Trophoblast cell (in vitro differentiated cells and primary cell): ENCODE data around the gene MACROH2A1.

Experiments
- DNase-seq, 2 donors: peaks; one replicate each; pipeline ENCODE4 v3.0.0-alpha.2; 2016
- H2AFZ ChIP-seq: 2 replicates; pipeline ENCODE4 v1.6.1; 2013; ENCODE audit warnings: low read length, moderate library complexity, mild to moderate bottlenecking; ENCODE audit not compliant: insufficient read depth, poor library complexity
- H2AK5ac ChIP-seq: 2 replicates; pipeline ENCODE4 v1.6.1; 2013; ENCODE audit warnings: mild to moderate bottlenecking, low read length
- H2BK120ac ChIP-seq: 2 replicates; pipeline ENCODE4 v1.6.1; 2013; ENCODE audit warnings: low read length, mild to moderate bottlenecking, moderate library complexity; ENCODE audit not compliant: insufficient read depth, poor library complexity
- H2BK12ac ChIP-seq: 2 replicates; pipeline ENCODE4 v1.6.1; 2013; ENCODE audit warnings: mild to moderate bottlenecking, low read length, moderate library complexity
- H2BK5ac ChIP-seq: 2 replicates; pipeline ENCODE4 v1.6.1; 2013; ENCODE audit warnings: low read length, low read depth, moderate library complexity, mild to moderate bottlenecking; ENCODE audit not compliant: poor library complexity
- H3K14ac ChIP-seq: 2 replicates; pipeline ENCODE4 v1.6.1; 2013; ENCODE audit warnings: mild to moderate bottlenecking, low read length
- H3K18ac ChIP-seq: 2 replicates; pipeline ENCODE4 v1.6.1; 2013; ENCODE audit warnings: mild to moderate bottlenecking, low read length
- H3K23ac ChIP-seq: 2 replicates; pipeline ENCODE4 v1.6.1; 2013; ENCODE audit warnings: low read length
- H3K27ac ChIP-seq: 2 replicates; pipeline ENCODE4 v1.5.1; 2013; ENCODE audit warnings: low read depth, mild to moderate bottlenecking, inconsistent platforms, low read length, moderate library complexity
- H3K27me3 ChIP-seq: 2 replicates; pipeline ENCODE4 v1.6.1; 2013; ENCODE audit warnings: inconsistent platforms, mild to moderate bottlenecking, low read length, moderate library complexity; ENCODE audit not compliant: insufficient read depth
- H3K36me3 ChIP-seq, 2 experiments: 1 replicate in 1 of 2; 2 replicates in 1 of 2; pipeline ENCODE4 v1.6.1; 2013; ENCODE audit warnings: low read length in 2 of 2, mild to moderate bottlenecking in 2 of 2, moderate library complexity in 1 of 2; ENCODE audit not compliant: insufficient read depth in 2 of 2, control insufficient read depth in 1 of 2
- H3K4ac ChIP-seq: 2 replicates; pipeline ENCODE4 v1.6.1; 2013; ENCODE audit warnings: low read depth, mild to moderate bottlenecking, low read length, moderate library complexity
- H3K4me1 ChIP-seq, 2 experiments: 1 replicate in 1 of 2; 2 replicates in 1 of 2; pipeline ENCODE4 v1.6.1; 2013; ENCODE audit warnings: low read length in 2 of 2, mild to moderate bottlenecking in 2 of 2, moderate library complexity in 1 of 2; ENCODE audit not compliant: insufficient read depth in 2 of 2, control insufficient read depth in 1 of 2
- H3K4me2 ChIP-seq: 2 replicates; pipeline ENCODE4 v1.6.1; 2013; ENCODE audit warnings: inconsistent platforms, mild to moderate bottlenecking, low read length, moderate library complexity
- H3K4me3 ChIP-seq: 2 replicates; pipeline ENCODE4 v1.5.1; 2013; ENCODE audit warnings: mild to moderate bottlenecking, low read depth, low read length, inconsistent platforms
- H3K79me1 ChIP-seq: one replicate; pipeline ENCODE4 v1.6.1; 2013; ENCODE audit warnings: low read length
- H3K79me2 ChIP-seq: 2 replicates; pipeline ENCODE4 v1.6.1; 2013; ENCODE audit warnings: low read length, mild to moderate bottlenecking; ENCODE audit not compliant: control insufficient read depth, insufficient read depth, poor library complexity
- H3K9ac ChIP-seq: 2 replicates; pipeline ENCODE4 v1.6.1; 2013; ENCODE audit warnings: mild to moderate bottlenecking, low read length
- H3K9me3 ChIP-seq: 2 replicates; pipeline ENCODE4 v1.6.1; 2013; ENCODE audit warnings: low read depth, mild to moderate bottlenecking, control low read depth, inconsistent platforms, low read length; ENCODE audit not compliant: insufficient read depth
- H4K12ac ChIP-seq: 2 replicates; pipeline ENCODE4 v1.6.1; 2013; ENCODE audit warnings: low read depth, mild to moderate bottlenecking, low read length, moderate library complexity
- H4K8ac ChIP-seq: 2 replicates; pipeline ENCODE4 v1.6.1; 2013; ENCODE audit warnings: low read depth, mild to moderate bottlenecking, low read length, moderate library complexity
- H4K91ac ChIP-seq: one replicate; pipeline ENCODE4 v1.6.1; 2013; ENCODE audit warnings: low read depth, mild to moderate bottlenecking, low read length, moderate library complexity
- WGBS: extraction: QIAGEN DNeasy Blood & Tissue Kit; methylation state at CpG from one replicate; pipeline ENCODE4 v1.1.7; 2013; ENCODE audit warnings: missing lambda C conversion rate; ENCODE audit not compliant: insufficient read length, insufficient coverage; ENCODE audit errors: extremely low coverage; 5-methylcytosine and 5-hydroxymethylcytosine counted together

Gene MACROH2A1

DNA sequence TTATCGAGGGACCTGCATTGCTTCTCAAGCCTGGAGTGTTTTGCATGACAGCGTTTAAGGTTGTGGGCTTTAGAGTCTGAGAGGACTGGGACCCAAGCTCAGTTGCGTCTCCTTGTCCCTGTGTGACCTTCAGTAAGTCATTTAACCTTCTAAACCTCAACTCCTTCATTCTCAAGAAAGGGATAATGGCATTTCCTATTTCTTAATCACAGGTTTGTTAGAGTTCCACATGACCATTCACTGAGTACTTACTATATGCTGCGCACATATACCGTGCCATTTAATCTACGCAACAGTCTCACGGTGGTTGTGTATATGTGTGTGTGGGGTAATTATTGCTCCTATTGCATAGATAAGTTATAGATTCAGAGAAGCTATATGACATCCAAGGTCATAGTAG lies 76.3 kb downstream of the MACROH2A1 start:
- DNase-seq: no peak
- Histone ChIP-seq H2AFZ (no peak overlapping the region), H3K4me2 (no peak overlapping the region), H2AK5ac (no peak overlapping the region), H3K79me2 (no peaks in the 10 kb centered on the region), H3K4ac (no peak overlapping the region), H4K91ac (no peak overlapping the region), H3K18ac (no peak overlapping the region), H3K4me1 (peaks cover 11 to 12% of the 10 kb centered on the region in 2 experiments), H3K27ac (no peak overlapping the region), H3K14ac (no peak overlapping the region), H4K12ac (no peak overlapping the region), H3K23ac (no peak overlapping the region), H3K36me3 (no peaks in the 10 kb centered on the region), H2BK12ac (no peak overlapping the region), H3K4me3 (no peak overlapping the region), H2BK120ac (no peak overlapping the region), H3K9me3 (no peaks in the 10 kb centered on the region), H2BK5ac (no peak overlapping the region), H3K9ac (no peak overlapping the region), H4K8ac (no peak overlapping the region), H3K27me3 (no peaks in the 10 kb centered on the region), H3K79me1 (no peaks in the 10 kb centered on the region)
- no CpG with 5 or more reads among the region's 7 CpGs for WGBS

DNA sequence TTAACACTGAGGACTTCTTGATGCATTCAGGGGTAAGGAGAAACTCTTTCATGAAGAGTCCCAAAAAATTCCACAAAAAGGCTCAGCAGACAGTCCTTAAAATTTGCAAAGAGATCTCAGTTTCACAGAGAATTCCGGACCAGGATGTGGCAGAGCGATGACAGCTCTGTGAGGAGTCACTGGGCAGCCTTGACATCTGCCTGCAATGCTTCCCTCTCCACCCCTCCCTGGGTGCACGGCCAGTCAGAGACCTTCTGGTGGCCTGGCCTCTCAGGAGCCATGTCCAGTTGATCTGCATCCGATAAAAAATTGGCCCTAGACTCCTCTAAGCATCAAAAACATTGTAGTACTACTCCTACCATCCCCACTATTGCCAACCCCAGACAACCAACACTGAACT lies 76.8 kb downstream of the MACROH2A1 start:
- H4K91ac ChIP-seq: no peak overlapping the region
- peaks cover 11 to 12% of the 10 kb centered on the region in 2 experiments for H3K4me1 ChIP-seq
- H3K18ac ChIP-seq: no peak overlapping the region
- no peak overlapping the region for H3K4me3 ChIP-seq
- H4K12ac ChIP-seq: no peak overlapping the region
- no peak overlapping the region for H3K14ac ChIP-seq
- no peak overlapping the region for H2BK12ac ChIP-seq
- no peak overlapping the region for H2AFZ ChIP-seq
- H3K79me1 ChIP-seq: no peaks in the 10 kb centered on the region
- no peaks in the 10 kb centered on the region for H3K36me3 ChIP-seq
- H3K27ac ChIP-seq: no peak overlapping the region
- no peak overlapping the region for H3K4me2 ChIP-seq
- H2BK5ac ChIP-seq: no peak overlapping the region
- no peaks in the 10 kb centered on the region for H3K79me2 ChIP-seq
- H3K9ac ChIP-seq: no peak overlapping the region
- H2BK120ac ChIP-seq: no peak overlapping the region
- H3K23ac ChIP-seq: no peak overlapping the region
- no peak overlapping the region for H3K4ac ChIP-seq
- no peak overlapping the region for H4K8ac ChIP-seq
- no peak overlapping the region for H2AK5ac ChIP-seq
- H3K9me3 ChIP-seq: no peaks in the 10 kb centered on the region
- WGBS: no CpG with 5 or more reads among the region's 4 CpGs
- no peaks in the 10 kb centered on the region for H3K27me3 ChIP-seq
- DNase-seq: no peak

DNA sequence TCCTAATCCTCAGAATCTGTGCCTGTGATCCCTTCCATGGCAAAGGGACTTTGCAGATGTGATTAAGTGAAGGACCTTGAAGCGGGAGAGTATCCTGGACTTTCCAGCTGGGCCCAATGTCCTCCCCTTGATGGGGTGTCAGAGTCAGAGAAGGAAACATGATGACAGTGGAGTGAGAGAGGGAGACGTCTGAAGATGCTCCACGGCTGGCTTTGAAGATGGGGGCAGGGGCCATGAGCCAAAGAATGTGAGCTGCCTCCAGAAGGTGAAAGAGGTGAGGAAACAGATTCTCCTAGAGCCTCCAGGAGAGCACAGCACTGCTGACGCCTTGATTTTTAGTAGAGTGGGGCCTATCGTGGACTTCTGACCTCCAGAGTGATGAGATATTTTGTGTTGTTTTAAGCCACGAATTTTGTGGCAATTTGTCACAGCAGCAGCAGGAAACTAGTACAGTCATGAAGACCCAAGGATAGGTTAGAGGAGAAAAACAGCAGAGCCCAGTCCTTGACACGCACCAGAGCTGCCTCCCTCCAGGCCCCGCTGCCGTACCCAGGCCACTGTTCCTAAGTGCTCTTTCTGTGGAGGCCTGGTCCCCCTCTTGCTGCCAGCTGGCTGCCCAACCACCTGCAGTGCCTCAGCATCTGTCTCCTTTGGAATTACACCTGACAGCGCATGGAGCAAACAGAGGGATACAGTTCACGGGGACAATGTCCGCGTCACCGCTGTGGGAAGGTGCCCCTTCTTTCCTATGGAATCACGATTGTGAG lies 78.1 kb downstream of the MACROH2A1 start:
- no peak for DNase-seq
- H4K8ac ChIP-seq: no peak overlapping the region
- peaks cover 10 to 11% of the 10 kb centered on the region in 2 experiments for H3K4me1 ChIP-seq
- no peaks in the 10 kb centered on the region for H3K9me3 ChIP-seq
- no peak overlapping the region for H4K12ac ChIP-seq
- no peak overlapping the region for H2BK120ac ChIP-seq
- H3K79me2 ChIP-seq: no peaks in the 10 kb centered on the region
- H3K4me2 ChIP-seq: no peak overlapping the region
- H2BK12ac ChIP-seq: no peak overlapping the region
- no peak overlapping the region for H3K4me3 ChIP-seq
- no peak overlapping the region for H2BK5ac ChIP-seq
- no peak overlapping the region for H3K14ac ChIP-seq
- H2AK5ac ChIP-seq: no peak overlapping the region
- WGBS: no CpG with 5 or more reads among the region's 15 CpGs
- H3K18ac ChIP-seq: no peak overlapping the region
- H2AFZ ChIP-seq: no peak overlapping the region
- no peaks in the 10 kb centered on the region for H3K27me3 ChIP-seq
- no peak overlapping the region for H3K27ac ChIP-seq
- H4K91ac ChIP-seq: no peak overlapping the region
- H3K23ac ChIP-seq: no peak overlapping the region
- no peaks in the 10 kb centered on the region for H3K79me1 ChIP-seq
- no peak overlapping the region for H3K9ac ChIP-seq
- H3K36me3 ChIP-seq: no peaks in the 10 kb centered on the region
- no peak overlapping the region for H3K4ac ChIP-seq

DNA sequence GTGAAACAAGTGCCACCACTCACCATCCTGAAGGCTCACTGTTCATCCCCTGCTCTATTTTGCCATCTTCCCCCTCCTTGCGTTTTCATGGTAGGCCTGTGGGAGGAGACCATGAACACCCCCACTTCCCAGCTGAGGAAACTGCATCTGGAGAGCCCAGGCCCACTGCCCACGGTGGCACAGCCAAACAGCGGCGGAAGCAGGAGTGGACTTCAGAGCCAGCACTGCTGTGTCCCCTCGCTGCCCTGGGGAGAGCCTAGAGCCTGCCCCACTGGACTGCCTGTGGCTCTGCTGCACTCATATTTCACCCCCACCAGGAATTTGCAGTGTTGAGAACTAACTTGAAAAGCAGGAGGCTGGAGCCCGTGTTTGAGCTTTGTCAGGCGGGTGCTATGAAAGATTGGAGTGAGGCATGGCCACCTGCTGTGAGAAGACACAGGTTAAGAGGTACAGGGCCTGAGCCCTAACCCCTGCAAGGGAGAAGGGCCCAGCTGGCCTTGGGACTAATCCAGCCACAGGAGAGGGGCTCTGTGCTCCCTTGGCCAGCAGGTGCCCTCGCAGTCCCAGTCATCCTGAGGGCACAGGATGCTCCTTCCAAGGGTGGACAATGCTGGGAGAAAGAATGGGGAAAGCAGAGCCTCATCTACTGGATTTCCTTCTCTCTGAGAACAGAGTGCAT lies 79.0 kb downstream of the MACROH2A1 start:
- no peaks in the 10 kb centered on the region for H3K27me3 ChIP-seq
- no peaks in the 10 kb centered on the region for H3K79me2 ChIP-seq
- H3K4me2 ChIP-seq: no peak overlapping the region
- no peak for DNase-seq
- H3K9me3 ChIP-seq: no peaks in the 10 kb centered on the region
- H2AFZ ChIP-seq: no peak overlapping the region
- no peak overlapping the region for H3K23ac ChIP-seq
- H2BK5ac ChIP-seq: no peak overlapping the region
- no peaks in the 10 kb centered on the region for H3K36me3 ChIP-seq
- H4K91ac ChIP-seq: no peak overlapping the region
- peaks cover 4 to 7% of the 10 kb centered on the region in 2 experiments for H3K4me1 ChIP-seq
- no CpG with 5 or more reads among the region's 8 CpGs for WGBS
- H4K8ac ChIP-seq: no peak overlapping the region
- no peak overlapping the region for H2AK5ac ChIP-seq
- no peak overlapping the region for H3K9ac ChIP-seq
- H3K4ac ChIP-seq: no peak overlapping the region
- no peak overlapping the region for H3K18ac ChIP-seq
- no peak overlapping the region for H2BK12ac ChIP-seq
- no peaks in the 10 kb centered on the region for H3K79me1 ChIP-seq
- H2BK120ac ChIP-seq: no peak overlapping the region
- no peak overlapping the region for H4K12ac ChIP-seq
- no peak overlapping the region for H3K4me3 ChIP-seq
- H3K27ac ChIP-seq: no peak overlapping the region
- no peak overlapping the region for H3K14ac ChIP-seq
